Activated naive CD4-positive, alpha-beta T cell treated with anti-CD3 and anti-CD28 coated beads, Interleukin-2, amount 50 U/mL, for 24 hours (primary cell): ENCODE measurements around the gene GPR87.
A peak's percentile ranks its signal among the peaks of the same experiment; 100 is the strongest.

Experiments
- H3K27ac Mint-ChIP-seq: one replicate; pipeline ENCODE4 v1.8.0; 2021; ENCODE audit warnings: mild to moderate bottlenecking, mixed read lengths
- H3K27me3 Mint-ChIP-seq: one replicate; pipeline ENCODE4 v1.8.0; 2021; ENCODE audit warnings: mixed read lengths
- H3K36me3 Mint-ChIP-seq: one replicate; pipeline ENCODE4 v1.8.0; 2021; ENCODE audit warnings: mixed read lengths
- H3K4me1 Mint-ChIP-seq: one replicate; pipeline ENCODE4 v1.8.0; 2021; ENCODE audit warnings: mixed read lengths
- H3K4me3 Mint-ChIP-seq: one replicate; pipeline ENCODE4 v1.8.0; 2021; ENCODE audit warnings: mild to moderate bottlenecking, mixed read lengths
- H3K9me3 Mint-ChIP-seq: one replicate; pipeline ENCODE4 v1.8.0; 2021; ENCODE audit warnings: mixed read lengths

GPR87 gene

DNA sequence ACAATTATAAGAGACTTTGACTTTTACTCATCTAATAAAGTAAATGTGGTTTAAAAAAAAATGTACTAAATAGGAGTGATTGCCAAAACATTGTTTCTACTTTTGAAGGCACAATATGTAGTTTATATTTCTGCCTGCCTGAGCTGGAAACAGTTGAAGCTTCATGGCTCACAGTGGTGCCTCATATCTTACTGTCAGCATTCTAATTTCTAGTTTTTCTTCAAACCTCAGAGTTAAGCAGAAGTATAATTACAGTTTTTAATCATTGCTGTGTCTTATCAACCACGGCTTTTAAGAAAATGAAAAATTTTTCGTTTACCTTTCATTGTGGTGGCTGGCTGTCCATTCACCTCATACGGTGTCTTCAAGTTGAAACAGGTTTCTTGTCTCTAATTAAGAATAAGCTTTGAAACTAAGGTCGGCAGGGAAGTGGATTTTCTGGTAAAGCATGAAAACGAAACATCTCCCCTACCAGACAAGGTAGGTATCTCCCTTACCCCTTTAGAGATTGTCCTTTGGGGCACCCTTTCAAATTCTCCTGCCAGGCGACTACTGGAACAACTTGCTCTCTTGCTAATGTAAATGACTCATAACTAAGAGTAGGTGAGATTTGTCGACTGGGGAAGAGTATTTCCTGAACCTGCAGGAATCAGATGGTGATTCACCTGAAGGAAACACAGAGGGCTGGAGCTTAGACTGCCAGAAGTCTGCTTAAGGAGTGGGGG is at the start of gene GPR87:
Gene GPR87 (minus strand): TSS at position 554 of the 725 bp plus-strand sequence. CDS start 16,720 bp downstream, outside the sequence.
- Mint-ChIP-seq H3K9me3 (no peaks in the 10 kb centered on the region), H3K36me3 (no peaks in the 10 kb centered on the region), H3K27ac (no peak within 1 kb of the TSS)

GRCh38 chr3:151362751-151363174 is 46.1 kb upstream of the GPR87 start:
- Mint-ChIP-seq H3K27ac (no peak overlapping the region), H3K9me3 (no peaks in the 10 kb centered on the region), H3K4me1 (no peaks in the 10 kb centered on the region), H3K36me3 (no peaks in the 10 kb centered on the region), H3K4me3 (no peak overlapping the region), H3K27me3 (peaks cover 3% of the 10 kb centered on the region)

More for the DNA sequence above, at the start of gene GPR87:
- no peak within 1 kb of the TSS for H3K4me3 Mint-ChIP-seq
- no peaks in the 10 kb centered on the region for H3K27me3 Mint-ChIP-seq
- no peaks in the 10 kb centered on the region for H3K4me1 Mint-ChIP-seq

DNA sequence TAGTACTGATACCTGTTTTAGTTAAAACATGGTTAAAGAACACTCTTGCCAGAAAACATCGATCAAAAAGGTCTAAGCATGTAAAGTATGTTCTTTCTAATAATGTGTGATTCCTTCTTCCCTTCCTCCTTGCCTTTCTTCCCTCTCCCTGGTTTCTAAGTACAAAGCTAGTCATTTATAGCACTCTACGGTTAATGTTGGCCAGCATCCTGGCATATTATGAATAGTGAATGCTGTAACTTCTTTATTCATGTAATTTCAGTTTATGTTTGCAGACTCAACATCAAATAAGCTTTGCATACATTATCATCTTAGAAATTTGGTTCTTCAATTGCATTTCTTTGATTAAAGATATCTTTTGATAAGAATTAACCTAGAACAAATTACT is 40.8 kb upstream of the GPR87 start:
- H3K36me3 Mint-ChIP-seq: no peaks in the 10 kb centered on the region
- H3K27ac Mint-ChIP-seq: no peak overlapping the region
- H3K4me1 Mint-ChIP-seq: no peaks in the 10 kb centered on the region
- H3K27me3 Mint-ChIP-seq: peaks cover 5% of the 10 kb centered on the region
- no peaks in the 10 kb centered on the region for H3K9me3 Mint-ChIP-seq
- H3K4me3 Mint-ChIP-seq: no peak overlapping the region

- no peak overlapping the region for H3K4me3 Mint-ChIP-seq
- H3K4me1 Mint-ChIP-seq: no peaks in the 10 kb centered on the region
- no peaks in the 10 kb centered on the region for H3K9me3 Mint-ChIP-seq
- H3K27ac Mint-ChIP-seq: no peak overlapping the region
- H3K36me3 Mint-ChIP-seq: no peaks in the 10 kb centered on the region
- peaks cover 7% of the 10 kb centered on the region for H3K27me3 Mint-ChIP-seq
These were observed 40.3 kb upstream of the GPR87 start for GRCh38 chr3:151356794-151357462.

DNA sequence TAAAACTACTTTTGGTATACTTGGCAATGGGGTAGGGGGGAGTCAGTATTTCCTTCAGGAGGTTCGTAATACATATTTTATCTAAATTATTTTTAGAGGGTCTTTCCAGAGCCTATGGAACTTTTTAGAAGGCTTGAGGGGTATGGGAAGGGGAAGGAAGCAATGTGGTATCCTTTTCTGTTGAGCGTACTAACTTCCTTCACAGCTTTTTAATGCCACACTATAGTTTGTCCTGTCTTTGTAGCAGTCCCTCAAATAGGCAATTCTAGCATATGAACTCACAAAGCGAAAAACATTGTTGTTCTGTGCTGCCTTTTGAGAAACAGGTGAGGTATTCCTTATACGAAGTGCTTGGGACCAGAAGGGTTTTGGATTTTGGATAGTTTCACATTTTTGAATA is 35.0 kb upstream of the GPR87 start:
- Mint-ChIP-seq H3K27ac (no peak overlapping the region), H3K36me3 (no peaks in the 10 kb centered on the region), H3K4me3 (no peak overlapping the region), H3K27me3 (peaks cover 24% of the 10 kb centered on the region), H3K4me1 (no peaks in the 10 kb centered on the region), H3K9me3 (no peaks in the 10 kb centered on the region)

DNA sequence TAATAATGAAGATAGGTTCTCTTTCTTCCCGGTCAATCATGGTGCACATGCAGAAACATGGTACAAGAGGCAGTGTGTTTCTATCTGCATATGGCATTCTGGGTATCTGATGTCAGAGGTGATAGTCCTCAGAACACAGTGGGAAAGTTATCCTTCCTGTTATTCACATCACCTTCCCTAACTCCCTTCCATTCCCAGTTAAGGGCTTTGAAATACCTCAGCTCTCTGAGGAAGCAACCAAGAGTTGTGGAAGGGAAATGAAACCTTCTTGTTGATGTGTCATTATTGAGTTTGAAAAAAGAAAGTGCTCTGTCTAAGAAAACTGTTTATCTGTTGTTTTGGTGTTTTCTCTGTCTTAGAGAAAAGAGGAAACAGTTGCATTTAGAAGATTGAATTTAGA is 34.6 kb upstream of the GPR87 start:
- no peaks in the 10 kb centered on the region for H3K36me3 Mint-ChIP-seq
- peaks cover under 1% of the 10 kb centered on the region for H3K4me1 Mint-ChIP-seq
- no peak overlapping the region for H3K4me3 Mint-ChIP-seq
- no peak overlapping the region for H3K27ac Mint-ChIP-seq
- H3K27me3 Mint-ChIP-seq: peaks cover 26% of the 10 kb centered on the region
- no peaks in the 10 kb centered on the region for H3K9me3 Mint-ChIP-seq

- H3K36me3 Mint-ChIP-seq: no peaks in the 10 kb centered on the region
- no peaks in the 10 kb centered on the region for H3K9me3 Mint-ChIP-seq
- no peak overlapping the region for H3K4me3 Mint-ChIP-seq
- no peak overlapping the region for H3K27ac Mint-ChIP-seq
- H3K27me3 Mint-ChIP-seq: peaks cover 31% of the 10 kb centered on the region
- H3K4me1 Mint-ChIP-seq: peaks cover 5% of the 10 kb centered on the region
These were observed 34.0 kb upstream of the GPR87 start for GRCh38 chr3:151350656-151351055.

DNA sequence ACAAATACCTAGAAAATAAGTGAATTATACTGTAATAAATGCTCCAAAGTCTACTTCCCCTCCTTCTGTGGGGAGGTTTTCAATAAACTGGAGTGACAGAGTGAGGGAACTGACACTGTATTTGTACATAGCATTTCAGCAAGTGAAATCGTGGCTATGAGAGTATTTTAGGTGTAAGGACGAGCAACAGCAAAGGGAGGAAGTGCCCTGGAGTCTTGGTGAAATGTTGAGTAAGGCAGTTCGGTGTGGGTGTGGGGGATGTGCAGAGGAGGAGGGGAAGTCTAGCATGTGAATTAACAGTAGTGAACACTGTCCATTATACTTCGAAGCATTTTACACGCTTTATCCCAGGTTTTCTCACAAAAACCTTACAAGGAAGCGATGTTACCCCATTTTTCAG is 30.8 kb upstream of the GPR87 start:
- Mint-ChIP-seq H3K27ac (no peak overlapping the region), H3K36me3 (no peaks in the 10 kb centered on the region), H3K4me1 (peaks cover 5% of the 10 kb centered on the region), H3K4me3 (no peak overlapping the region), H3K9me3 (no peaks in the 10 kb centered on the region), H3K27me3 (peaks cover 38% of the 10 kb centered on the region)

- Mint-ChIP-seq H3K4me1 (peaks cover 5% of the 10 kb centered on the region), H3K9me3 (no peaks in the 10 kb centered on the region), H3K27ac (no peak overlapping the region), H3K36me3 (no peaks in the 10 kb centered on the region), H3K4me3 (no peak overlapping the region), H3K27me3 (peaks cover 36% of the 10 kb centered on the region)
These were observed 29.7 kb upstream of the GPR87 start for GRCh38 chr3:151346292-151346691.

DNA sequence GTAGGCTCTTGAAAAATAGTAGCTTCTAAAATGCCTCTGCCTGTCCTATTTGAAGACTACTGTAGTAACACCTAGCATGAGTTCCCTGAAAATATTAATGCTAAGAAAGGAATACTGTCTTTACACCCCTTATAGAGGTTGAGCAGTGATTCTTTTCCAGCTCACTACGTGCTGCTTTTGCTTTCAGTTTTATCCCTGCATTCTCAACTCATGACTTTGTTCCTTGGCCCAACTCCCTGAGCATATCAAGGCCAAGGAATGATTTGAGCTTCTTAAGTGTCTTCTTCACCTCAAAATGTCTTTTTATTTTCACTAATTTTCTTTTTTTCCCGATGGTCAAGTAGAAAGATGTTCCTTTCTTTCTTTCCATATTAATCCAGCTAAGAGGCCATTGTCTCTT is 29.2 kb upstream of the GPR87 start:
- peaks cover 5% of the 10 kb centered on the region for H3K4me1 Mint-ChIP-seq
- no peaks in the 10 kb centered on the region for H3K36me3 Mint-ChIP-seq
- H3K4me3 Mint-ChIP-seq: no peak overlapping the region
- H3K27ac Mint-ChIP-seq: no peak overlapping the region
- no peaks in the 10 kb centered on the region for H3K9me3 Mint-ChIP-seq
- H3K27me3 Mint-ChIP-seq: peaks cover 32% of the 10 kb centered on the region

DNA sequence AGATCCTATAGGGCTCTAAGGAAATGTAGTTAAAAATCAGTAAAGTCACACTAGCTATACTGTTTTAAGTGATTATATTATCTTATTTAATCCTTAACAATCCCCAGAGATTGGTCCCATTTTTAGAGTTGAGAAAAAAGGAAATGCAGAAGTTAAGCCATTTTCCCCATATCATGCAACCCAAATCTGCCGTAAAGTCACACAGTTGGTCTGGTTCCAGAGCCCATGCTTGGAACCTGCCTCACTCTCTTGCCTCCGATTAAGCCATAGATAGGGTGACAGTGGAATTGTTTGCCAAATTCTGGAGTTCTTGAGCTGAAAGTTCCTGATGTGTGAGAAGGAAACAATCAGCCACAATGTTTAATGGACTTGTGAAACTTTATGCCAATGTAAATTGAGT is 15.1 kb upstream of the GPR87 start:
- Mint-ChIP-seq H3K27ac (no peak overlapping the region), H3K9me3 (no peaks in the 10 kb centered on the region), H3K4me1 (peaks cover 7% of the 10 kb centered on the region), H3K36me3 (no peaks in the 10 kb centered on the region), H3K4me3 (no peak overlapping the region), H3K27me3 (peaks cover 17% of the 10 kb centered on the region)

DNA sequence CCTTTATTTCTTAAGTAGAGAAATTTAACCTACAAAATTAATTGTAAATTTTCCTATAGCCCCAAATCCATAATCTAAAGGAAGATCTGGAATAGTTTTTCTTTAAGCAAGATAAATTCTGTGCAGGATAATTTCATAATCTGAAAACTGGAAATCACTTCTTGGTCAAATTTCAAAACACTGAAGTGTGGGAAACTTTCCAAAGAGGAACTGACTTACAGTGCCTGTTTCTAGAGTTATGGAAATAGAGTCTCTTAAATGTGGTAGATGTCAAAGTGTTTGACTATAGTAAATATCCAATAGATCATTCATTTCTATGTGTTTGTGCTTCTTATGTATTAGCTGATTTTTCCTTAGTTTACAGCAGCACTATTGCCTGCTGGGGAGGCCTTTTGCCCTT is 14.3 kb upstream of the GPR87 start:
- Mint-ChIP-seq H3K4me3 (no peak overlapping the region), H3K27ac (no peak overlapping the region), H3K9me3 (no peaks in the 10 kb centered on the region), H3K4me1 (peaks cover 7% of the 10 kb centered on the region), H3K36me3 (no peaks in the 10 kb centered on the region), H3K27me3 (peaks cover 11% of the 10 kb centered on the region)

DNA sequence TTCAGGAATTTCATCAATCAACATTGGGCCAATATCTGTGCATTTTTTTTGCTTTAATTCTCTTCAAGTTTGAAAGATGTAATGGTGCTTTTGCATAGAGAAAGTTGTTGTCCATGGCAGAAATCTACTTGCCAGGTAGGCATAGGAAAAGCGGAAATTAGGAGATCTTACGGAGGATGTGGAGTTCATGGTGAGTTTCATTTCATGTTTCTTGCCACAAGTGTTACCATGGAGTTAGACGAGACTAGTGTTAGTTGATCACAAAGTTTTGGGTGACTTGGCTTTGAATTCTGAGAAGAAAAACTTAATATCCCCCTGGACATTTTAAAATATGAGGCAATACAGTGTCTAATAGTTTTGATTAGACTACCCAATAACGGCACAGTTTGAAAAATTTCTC is 13.8 kb upstream of the GPR87 start:
- Mint-ChIP-seq H3K27ac (no peak overlapping the region), H3K36me3 (no peaks in the 10 kb centered on the region), H3K4me3 (no peak overlapping the region), H3K9me3 (no peaks in the 10 kb centered on the region), H3K4me1 (peaks cover 7% of the 10 kb centered on the region), H3K27me3 (peaks cover 11% of the 10 kb centered on the region)

DNA sequence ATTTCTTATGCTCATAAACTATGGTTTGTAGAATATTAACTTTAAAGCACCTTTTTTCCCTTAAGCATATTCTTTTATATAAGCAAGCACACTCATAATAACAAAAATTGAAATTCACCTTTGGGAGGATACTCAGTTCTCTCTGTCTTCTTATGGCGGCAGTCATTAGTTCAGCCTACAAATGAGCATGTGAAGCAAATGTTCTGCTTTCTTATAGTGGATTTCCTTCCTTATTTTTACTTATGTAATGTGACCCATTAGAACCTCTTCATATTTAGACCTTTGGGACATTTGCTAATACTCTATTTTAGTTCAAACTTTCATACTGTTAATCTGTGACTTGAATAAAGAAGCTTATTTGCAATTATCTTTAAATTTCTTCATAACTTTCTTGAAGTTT is 12.7 kb upstream of the GPR87 start, which contains the start of gene P2RY13:
Gene P2RY13 (minus strand): TSS at position 187 of the 400 bp plus-strand sequence. CDS start 21 bp downstream, at position 166.
- peaks cover 11% of the 10 kb centered on the region for H3K27me3 Mint-ChIP-seq
- H3K27ac Mint-ChIP-seq: no peak within 1 kb of the TSS
- no peaks in the 10 kb centered on the region for H3K36me3 Mint-ChIP-seq
- peaks cover 7% of the 10 kb centered on the region for H3K4me1 Mint-ChIP-seq
- H3K4me3 Mint-ChIP-seq: peak within 1 kb of the TSS; percentile 3
- H3K9me3 Mint-ChIP-seq: no peaks in the 10 kb centered on the region

- Mint-ChIP-seq H3K4me3 (peak overlapping the region; percentile 3), H3K27me3 (peaks cover 14% of the 10 kb centered on the region), H3K27ac (no peak overlapping the region), H3K9me3 (no peaks in the 10 kb centered on the region), H3K4me1 (peaks cover 7% of the 10 kb centered on the region), H3K36me3 (no peaks in the 10 kb centered on the region)
These were observed 11.8 kb upstream of the GPR87 start for GRCh38 chr3:151328298-151328995.
